Endodermal cell (in vitro differentiated cells): Measurements from ENCODE around the gene ATP2A1. TPM values are rescaled to one million over a fixed set of nuclear protein-coding genes. Genes with fewer than 3 reads are reported as not detected.

Experiments used
- DNase-seq: peaks from one replicate; pipeline ENCODE4 v3.0.0-alpha.2; 2017
- H3K27ac ChIP-seq: 2 replicates; pipeline ENCODE4 v1.5.1; 2013; ENCODE audit warnings: mild to moderate bottlenecking, low read depth, low read length, moderate library complexity
- H3K27me3 ChIP-seq: 2 replicates; pipeline ENCODE4 v1.6.1; 2013; ENCODE audit warnings: mild to moderate bottlenecking, low read length, moderate library complexity; ENCODE audit not compliant: insufficient read depth, control insufficient read depth, poor library complexity, severe bottlenecking
- H3K36me3 ChIP-seq: 2 replicates; pipeline ENCODE4 v1.7.0; 2013; ENCODE audit warnings: mild to moderate bottlenecking, low read length, moderate library complexity; ENCODE audit not compliant: control insufficient read depth, insufficient read depth
- H3K4me1 ChIP-seq: one replicate; pipeline ENCODE4 v1.7.0; 2013; ENCODE audit warnings: low read length; ENCODE audit not compliant: control insufficient read depth, insufficient read depth
- H3K4me3 ChIP-seq: 2 replicates; pipeline ENCODE4 v1.5.1; 2013; ENCODE audit warnings: mild to moderate bottlenecking, low read length, moderate library complexity
- H3K9ac ChIP-seq: 2 replicates; pipeline ENCODE4 v1.6.1; 2013; ENCODE audit warnings: mild to moderate bottlenecking, low read length, moderate library complexity; ENCODE audit not compliant: poor library complexity, severe bottlenecking; ENCODE audit errors: extremely low read depth
- H3K9me3 ChIP-seq: 2 replicates; pipeline ENCODE4 v1.6.1; 2013; ENCODE audit warnings: mild to moderate bottlenecking, low read length, moderate library complexity; ENCODE audit not compliant: control insufficient read depth
- H3K27ac Mint-ChIP-seq: 2 replicates; pipeline ENCODE4 v1.8.0; 2020; ENCODE audit warnings: mixed read lengths
- H3K27me3 Mint-ChIP-seq: 2 replicates; pipeline ENCODE4 v1.8.0; 2021; ENCODE audit warnings: mild to moderate bottlenecking, mixed read lengths; ENCODE audit not compliant: insufficient read depth
- H3K36me3 Mint-ChIP-seq: 2 replicates; pipeline ENCODE4 v1.8.0; 2020; ENCODE audit warnings: low read depth, mixed read lengths
- H3K4me1 Mint-ChIP-seq: 2 replicates; pipeline ENCODE4 v1.8.0; 2020; ENCODE audit warnings: mixed read lengths
- H3K4me3 Mint-ChIP-seq: 2 replicates; pipeline ENCODE4 v1.8.0; 2020; ENCODE audit warnings: mild to moderate bottlenecking, moderate library complexity, mixed read lengths
- H3K9me3 Mint-ChIP-seq: 2 replicates; pipeline ENCODE4 v1.8.0; 2020; ENCODE audit warnings: mild to moderate bottlenecking, mixed read lengths
- CTCF ChIP-seq: fragments of 200-600 bp; sonication (generic); conservative IDR thresholded peaks from 2 replicates; pipeline ENCODE4 v1.5.0; 2021; ENCODE audit warnings: antibody characterized with exemption, mild to moderate bottlenecking
- WGBS, 2 experiments: methylation state at CpG; one replicate each; pipeline versions ENCODE4 v1.1.5 to v1.1.7; 2013; ENCODE audit warnings: missing lambda C conversion rate in 2 of 2, mixed read lengths in 1 of 2; ENCODE audit not compliant: insufficient coverage in 1 of 2, insufficient read length in 1 of 2; 5-methylcytosine and 5-hydroxymethylcytosine counted together
- total RNA-seq, 2 donors: library from RNA; stranded (reverse); fragmentation: NEBNext Ultra II Directional in 1 of 2; extraction: Animal tissue kit (Norgen Biotek cat#: 25700) in 1 of 2; gene quantifications; 2 replicates in 1 of 2; 3 replicates in 1 of 2; pipeline ENCODE4 v1.2.1, GENCODE V29; 2021

Gene ATP2A1
- total RNA-seq, 2 donors from 2014 or later = 4.7 to 7.7 TPM

GRCh38 chr16:28931801-28932225 lies 53.5 kb downstream of the ATP2A1 start, which contains the start of gene CD19:
TSS of gene CD19 (plus strand) at chr16:28931971. CDS start at chr16:28932001, 30 bp downstream.
- no peaks in the 10 kb centered on the region for H3K9me3 Mint-ChIP-seq
- no peaks in the 10 kb centered on the region for H3K36me3 Mint-ChIP-seq
- Histone ChIP-seq H3K4me3 (no peak within 1 kb of the TSS), H3K9me3 (no peaks in the 10 kb centered on the region), H3K9ac (no peak within 1 kb of the TSS), H3K27ac (peak within 1 kb of the TSS; percentile 44), H3K4me1 (no peaks in the 10 kb centered on the region), H3K27me3 (no peaks in the 10 kb centered on the region), H3K36me3 (no peaks in the 10 kb centered on the region)
- peaks cover 12% of the 10 kb centered on the region for H3K27me3 Mint-ChIP-seq
- peak within 1 kb of the TSS; percentile 69 for H3K27ac Mint-ChIP-seq
- 93 to 96% methylated on average over 3 to 8 of the region's 10 CpGs for WGBS, 2 experiments
- no peak for TF ChIP-seq CTCF
- H3K4me1 Mint-ChIP-seq = peaks cover 6% of the 10 kb centered on the region
- no peak within 1 kb of the TSS for H3K4me3 Mint-ChIP-seq
- DNase-seq = no peak

- TF ChIP-seq CTCF = no peak
- Histone ChIP-seq H3K27me3 (no peaks in the 10 kb centered on the region), H3K27ac (no peak overlapping the region), H3K4me3 (no peak overlapping the region), H3K9ac (no peak overlapping the region), H3K9me3 (no peaks in the 10 kb centered on the region), H3K36me3 (no peaks in the 10 kb centered on the region), H3K4me1 (no peaks in the 10 kb centered on the region)
- peaks cover 12% of the 10 kb centered on the region for H3K27me3 Mint-ChIP-seq
- H3K4me3 Mint-ChIP-seq = no peak overlapping the region
- H3K27ac Mint-ChIP-seq = peak overlapping the region; percentile 32
- H3K36me3 Mint-ChIP-seq = no peaks in the 10 kb centered on the region
- peaks cover 6% of the 10 kb centered on the region for H3K4me1 Mint-ChIP-seq
- no peaks in the 10 kb centered on the region for H3K9me3 Mint-ChIP-seq
- DNase-seq = no peak
- 92% methylated on average over 9 to 20 of the region's 20 CpGs for WGBS, 2 experiments
These were observed 54.3 kb downstream of the ATP2A1 start for GRCh38 chr16:28932339-28933141.

GRCh38 chr16:28933171-28933570 lies 54.9 kb downstream of the ATP2A1 start:
- TF ChIP-seq CTCF = no peak
- Histone ChIP-seq H3K4me3 (no peak overlapping the region), H3K36me3 (no peaks in the 10 kb centered on the region), H3K9me3 (no peaks in the 10 kb centered on the region), H3K9ac (no peak overlapping the region), H3K27me3 (no peaks in the 10 kb centered on the region), H3K4me1 (no peaks in the 10 kb centered on the region), H3K27ac (no peak overlapping the region)
- Mint-ChIP-seq H3K36me3 (no peaks in the 10 kb centered on the region), H3K4me3 (no peak overlapping the region), H3K27ac (no peak overlapping the region), H3K27me3 (peaks cover 10% of the 10 kb centered on the region), H3K4me1 (peaks cover 6% of the 10 kb centered on the region), H3K9me3 (no peaks in the 10 kb centered on the region)
- no peak for DNase-seq
- WGBS, 2 experiments = 84 to 88% methylated on average over 7 to 8 of the region's 8 CpGs
